Fibroblast of villous mesenchyme (primary cell): ENCODE results near the gene DGKI. TPM values are rescaled to one million over a fixed set of nuclear protein-coding genes. Genes with fewer than 3 reads are reported as not detected.

ENCODE experiments used
- DNase-seq: peaks from one replicate; pipeline ENCODE4 v3.0.0-alpha.2; 2010; ENCODE audit warnings: low read depth
- H3K4me3 ChIP-seq: 2 replicates; pipeline ENCODE4 v1.5.1; 2011; ENCODE audit warnings: low read depth, mild to moderate bottlenecking, low read length
- total RNA-seq: library from RNA; depleted of rRNA; stranded (reverse); fragments of >200 nt; gene quantifications from 2 replicates; pipeline ENCODE4 v1.2.3, GENCODE V29; 2012
- TF ChIP-seq, protein P1 (sequence below): IDR thresholded peaks from 2 replicates; pipeline ENCODE4 v1.5.1; 2012; ENCODE audit warnings: low read depth, mild to moderate bottlenecking, low read length; ENCODE audit not compliant: insufficient read depth

Gene DGKI
- total RNA-seq, 1 donor = 3.5 TPM

DNA sequence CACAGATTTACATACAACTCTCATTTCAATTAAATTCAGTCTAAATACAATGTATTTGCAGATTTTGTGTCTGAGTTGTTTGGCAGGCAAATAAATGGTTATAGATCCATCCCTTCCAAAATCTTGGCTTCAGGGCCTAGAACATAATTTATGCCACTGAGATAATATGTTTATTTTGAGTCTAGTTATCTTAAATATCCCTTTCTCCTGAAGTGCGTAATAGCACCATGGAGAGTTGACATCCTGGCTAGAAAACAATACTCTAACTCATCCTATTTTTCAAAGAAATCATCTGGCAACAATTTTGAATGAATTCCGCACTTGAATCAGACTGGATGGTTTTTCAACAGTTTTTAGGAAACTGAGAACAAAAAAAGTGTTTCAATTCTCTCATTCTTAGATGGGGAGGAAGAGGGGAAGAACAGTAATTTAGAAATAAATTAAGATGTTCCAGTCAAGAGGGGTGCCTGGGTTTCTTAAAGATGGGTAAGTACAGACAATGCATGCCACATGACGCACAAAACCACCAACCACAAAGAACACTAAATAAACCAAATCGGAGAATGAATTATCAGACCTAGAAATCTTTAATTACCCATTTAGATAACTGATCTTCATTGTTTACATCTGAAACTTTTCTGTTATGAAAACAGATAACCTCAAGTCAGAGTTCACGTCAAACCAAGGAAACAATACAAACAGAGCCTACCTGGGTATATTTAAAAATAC is 274.6 kb downstream of the DGKI start:
- no peak overlapping the region for H3K4me3 ChIP-seq
- TF ChIP-seq, protein P1, sequence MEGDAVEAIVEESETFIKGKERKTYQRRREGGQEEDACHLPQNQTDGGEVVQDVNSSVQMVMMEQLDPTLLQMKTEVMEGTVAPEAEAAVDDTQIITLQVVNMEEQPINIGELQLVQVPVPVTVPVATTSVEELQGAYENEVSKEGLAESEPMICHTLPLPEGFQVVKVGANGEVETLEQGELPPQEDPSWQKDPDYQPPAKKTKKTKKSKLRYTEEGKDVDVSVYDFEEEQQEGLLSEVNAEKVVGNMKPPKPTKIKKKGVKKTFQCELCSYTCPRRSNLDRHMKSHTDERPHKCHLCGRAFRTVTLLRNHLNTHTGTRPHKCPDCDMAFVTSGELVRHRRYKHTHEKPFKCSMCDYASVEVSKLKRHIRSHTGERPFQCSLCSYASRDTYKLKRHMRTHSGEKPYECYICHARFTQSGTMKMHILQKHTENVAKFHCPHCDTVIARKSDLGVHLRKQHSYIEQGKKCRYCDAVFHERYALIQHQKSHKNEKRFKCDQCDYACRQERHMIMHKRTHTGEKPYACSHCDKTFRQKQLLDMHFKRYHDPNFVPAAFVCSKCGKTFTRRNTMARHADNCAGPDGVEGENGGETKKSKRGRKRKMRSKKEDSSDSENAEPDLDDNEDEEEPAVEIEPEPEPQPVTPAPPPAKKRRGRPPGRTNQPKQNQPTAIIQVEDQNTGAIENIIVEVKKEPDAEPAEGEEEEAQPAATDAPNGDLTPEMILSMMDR = no peak
- DNase-seq = no peak

DNA sequence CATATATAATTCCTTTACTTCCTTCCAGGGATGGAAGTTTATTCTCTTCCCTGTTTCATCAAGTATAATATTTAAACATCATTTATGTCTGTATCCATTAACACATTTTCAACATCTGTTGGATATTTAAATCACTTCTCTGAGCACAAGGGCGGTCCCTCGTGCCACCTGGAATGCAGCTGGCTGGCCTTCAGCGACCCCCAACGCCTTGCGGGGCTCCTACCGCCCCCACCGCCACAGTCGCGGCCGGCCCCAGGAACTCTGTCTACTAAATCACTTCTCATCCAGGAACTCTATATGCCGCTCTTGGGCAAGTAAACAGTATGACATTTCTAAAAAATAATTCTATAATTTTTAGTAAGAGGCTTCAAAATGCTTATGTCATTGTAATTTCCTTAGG is 282.1 kb downstream of the DGKI start:
- DNase-seq = no peak
- TF ChIP-seq, protein P1 = no peak
- H3K4me3 ChIP-seq = no peak overlapping the region

DNA sequence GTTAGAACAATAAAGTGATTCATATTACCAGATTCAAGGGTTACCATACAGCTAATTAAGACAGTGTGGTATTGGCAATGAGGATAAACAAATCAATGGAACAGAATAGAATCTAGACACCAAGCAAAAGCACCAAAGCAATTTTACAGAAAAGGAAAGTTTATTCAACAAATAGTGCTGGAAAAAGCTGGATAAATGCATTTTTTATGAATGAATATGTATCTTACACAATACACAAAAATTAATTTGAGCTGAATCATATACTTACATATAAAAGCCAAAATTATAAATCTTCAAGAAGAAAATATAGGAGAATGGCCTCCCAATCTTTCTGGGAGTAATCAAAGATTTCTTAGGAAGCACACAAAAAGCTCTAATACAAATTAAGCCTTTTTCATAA is 282.8 kb downstream of the DGKI start:
- TF ChIP-seq, protein P1 = no peak
- no peak overlapping the region for H3K4me3 ChIP-seq
- no peak for DNase-seq

DNA sequence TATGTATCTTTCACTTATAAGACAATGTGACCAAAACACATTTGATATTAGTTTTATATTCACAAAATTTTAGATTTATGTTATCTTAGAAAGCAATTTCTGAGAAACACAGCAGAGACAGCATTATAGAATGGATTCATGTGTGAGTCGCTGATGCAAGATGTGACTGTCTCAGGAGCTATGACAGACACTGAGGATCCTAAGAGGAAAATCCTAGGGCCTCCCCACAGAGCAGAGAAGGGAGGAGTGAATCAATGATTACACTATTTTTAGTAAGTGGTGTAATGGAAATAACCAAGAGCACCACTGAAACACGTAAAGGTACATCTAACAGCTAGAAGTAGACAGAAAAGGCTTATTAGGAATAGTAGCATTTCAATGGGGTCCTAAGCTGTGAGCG is 299.3 kb downstream of the DGKI start:
- no peak for DNase-seq
- H3K4me3 ChIP-seq = no peak overlapping the region
- TF ChIP-seq, protein P1 = no peak

DNA sequence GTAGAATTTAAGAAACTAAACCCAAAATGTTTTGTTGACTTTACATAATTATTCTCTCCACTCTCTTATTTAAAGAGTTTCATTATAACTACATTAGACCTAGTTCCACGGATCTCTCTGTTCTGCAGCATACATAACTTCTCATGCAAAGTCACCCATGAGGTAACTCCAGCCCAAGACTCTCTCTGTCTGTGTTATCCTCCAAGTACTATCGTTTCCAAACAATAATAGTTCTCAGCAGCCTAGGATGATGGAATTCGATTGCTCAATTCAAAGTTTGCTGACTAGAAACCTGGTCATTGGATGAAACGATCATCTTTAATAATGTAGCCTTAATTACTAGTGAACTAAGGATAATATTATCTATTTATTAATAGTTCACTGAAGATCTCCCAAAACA is 300.1 kb downstream of the DGKI start:
- DNase-seq = peak; percentile 22
- TF ChIP-seq, protein P1 = no peak
- no peak overlapping the region for H3K4me3 ChIP-seq

DNA sequence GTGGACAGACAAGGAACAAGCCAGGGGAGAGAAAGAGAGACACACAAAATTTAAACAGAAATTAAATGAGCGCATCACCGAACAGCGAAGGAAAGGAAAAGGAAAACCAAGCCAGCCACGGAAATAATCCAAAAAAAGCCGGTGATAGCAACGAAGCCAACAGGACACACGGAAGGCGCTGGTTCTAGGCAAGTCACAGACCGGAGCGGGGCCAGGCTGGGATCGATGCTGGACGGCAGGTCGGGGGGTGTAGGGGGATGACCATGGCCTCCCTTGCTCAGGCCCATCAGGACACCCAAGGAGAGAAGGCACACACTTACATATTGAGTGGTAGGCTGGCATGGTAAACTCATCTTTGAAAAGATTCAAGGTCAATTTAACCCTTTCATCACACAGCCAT is 300.8 kb downstream of the DGKI start:
- TF ChIP-seq, protein P1 = no peak

More for the DNA sequence above, 300.8 kb downstream of the DGKI start:
- no peak for DNase-seq
- no peak overlapping the region for H3K4me3 ChIP-seq
